Brain microvascular endothelial cell (primary cell): ENCODE measurements around the gene RCOR1.

ENCODE experiments used
- DNase-seq: peaks from one replicate; pipeline ENCODE4 v3.0.0-alpha.2; 2020
- H3K27ac ChIP-seq: fragments of 250-450 bp; sonication (Bioruptor Pico); 2 replicates; pipeline ENCODE4 v1.5.1; 2020; ENCODE audit warnings: mild to moderate bottlenecking, moderate library complexity
- H3K27me3 ChIP-seq: fragments of 250-450 bp; sonication (Bioruptor Pico); replicated peaks from 2 replicates; pipeline ENCODE4 v1.5.1; 2020; ENCODE audit warnings: mild to moderate bottlenecking
- H3K36me3 ChIP-seq: fragments of 250-450 bp; sonication (Bioruptor Pico); replicated peaks from 2 replicates; pipeline ENCODE4 v1.5.1; 2020; ENCODE audit warnings: mild to moderate bottlenecking
- H3K4me3 ChIP-seq: 2 replicates; pipeline ENCODE4 v1.5.1; 2011; ENCODE audit warnings: low read depth, mild to moderate bottlenecking, control low read depth, low read length, moderate library complexity
- CTCF ChIP-seq: IDR thresholded peaks from 2 replicates; pipeline ENCODE4 v1.5.1; 2011; ENCODE audit warnings: low read depth, mild to moderate bottlenecking, moderate library complexity, low read length, control low read depth, inconsistent platforms; ENCODE audit errors: missing control alignments
- in situ Hi-C: cut with HindIII; loops from 2 replicates; pipeline ENCODE4 v1.10.0; 2017; ENCODE audit warnings: low sequenced_read_pairs, low pct_ligation_motif_present

Gene RCOR1

GRCh38 chr14:102551995-102552705 lies 40.3 kb upstream of the RCOR1 start:
- peak; percentile 36 for DNase-seq
- Histone ChIP-seq H3K36me3 (no peaks in the 10 kb centered on the region), H3K27ac (no peak overlapping the region), H3K27me3 (no peaks in the 10 kb centered on the region), H3K4me3 (no peak overlapping the region)
- in situ Hi-C loops, result no loop called here
- no peak for TF ChIP-seq CTCF

DNA sequence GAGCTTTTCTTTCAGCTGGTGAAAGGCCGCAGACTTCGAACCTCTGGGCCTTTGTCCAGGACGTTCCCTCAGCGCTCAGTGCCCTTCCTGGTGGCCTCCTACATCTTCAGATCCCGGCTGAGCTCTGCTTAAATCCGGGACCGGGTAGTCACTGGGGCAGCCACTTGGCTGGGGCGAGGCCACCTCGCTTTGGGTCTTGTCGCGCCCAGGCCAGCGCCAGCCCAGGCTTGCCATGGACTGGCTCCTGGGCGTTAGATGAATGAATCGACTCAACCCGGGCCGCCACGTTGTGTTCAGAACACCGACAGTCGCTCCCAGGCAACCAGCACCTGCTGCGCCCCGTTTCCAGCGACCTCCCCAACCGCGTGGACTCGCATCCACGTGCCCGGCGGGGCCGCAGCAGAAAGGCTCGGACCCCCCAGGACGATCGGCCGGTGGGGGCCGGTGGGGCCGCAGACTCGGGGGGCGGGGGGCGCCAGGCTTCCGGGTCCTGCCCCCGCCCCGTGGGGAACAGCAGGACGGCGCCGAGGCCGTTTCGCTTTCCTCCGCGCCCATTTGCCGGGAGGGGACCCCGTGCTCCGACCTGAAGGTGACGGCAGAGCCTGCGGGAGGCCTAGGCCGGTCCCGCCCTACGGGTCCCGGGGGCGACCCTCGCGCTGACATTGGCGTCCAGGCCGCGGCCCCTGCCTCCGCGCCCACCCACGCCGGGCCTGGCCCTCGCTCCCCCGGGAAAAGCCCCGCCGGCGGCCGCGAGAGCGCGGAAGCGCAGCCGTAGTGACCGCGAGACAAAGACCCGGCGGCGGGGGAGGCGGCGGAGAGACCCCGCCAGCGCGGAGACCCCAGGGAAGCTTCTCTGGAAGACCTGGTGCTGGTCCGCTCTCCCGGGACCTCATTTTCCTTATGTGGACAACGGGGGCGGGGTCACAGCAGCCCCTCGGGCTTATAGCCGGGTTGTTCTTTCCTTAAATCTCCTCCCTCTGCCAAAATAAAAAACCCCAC lies 37.3 kb upstream of the RCOR1 start:
- DNase-seq, result no peak
- no peak overlapping the region for H3K27ac ChIP-seq
- in situ Hi-C loops, result no loop called here
- H3K27me3 ChIP-seq, result no peaks in the 10 kb centered on the region
- H3K4me3 ChIP-seq, result peak overlapping the region; percentile 59
- TF ChIP-seq CTCF, result no peak
- no peaks in the 10 kb centered on the region for H3K36me3 ChIP-seq

- Histone ChIP-seq H3K36me3 (no peaks in the 10 kb centered on the region), H3K27ac (no peak overlapping the region), H3K4me3 (no peak overlapping the region), H3K27me3 (no peaks in the 10 kb centered on the region)
- no peak for TF ChIP-seq CTCF
- DNase-seq, result no peak
- in situ Hi-C loops, result no loop called here
These were observed 36.3 kb upstream of the RCOR1 start for GRCh38 chr14:102556098-102556677.

GRCh38 chr14:102557434-102558226 lies 34.8 kb upstream of the RCOR1 start:
- no peak for TF ChIP-seq CTCF
- no peak overlapping the region for H3K27ac ChIP-seq
- no peaks in the 10 kb centered on the region for H3K27me3 ChIP-seq
- no peak for DNase-seq
- H3K36me3 ChIP-seq, result no peaks in the 10 kb centered on the region
- in situ Hi-C loops, result no loop called here
- H3K4me3 ChIP-seq, result no peak overlapping the region

GRCh38 chr14:102558556-102558955 lies 33.9 kb upstream of the RCOR1 start:
- no peaks in the 10 kb centered on the region for H3K36me3 ChIP-seq
- no peaks in the 10 kb centered on the region for H3K27me3 ChIP-seq
- no peak for TF ChIP-seq CTCF
- no peak for DNase-seq
- H3K4me3 ChIP-seq, result no peak overlapping the region
- H3K27ac ChIP-seq, result no peak overlapping the region
- in situ Hi-C loops, result no loop called here
